NCI-H128 (cell line): Measurements from ENCODE around the gene ADCK1.
"Not testable (repeated sequence)": the region's sequence is repeated elsewhere in the genome, so short reads cannot be mapped to it uniquely, and the experiment has no call there.

Experiments
- DNase-seq: peaks from one replicate; lab custom pipeline; 2025; ENCODE audit not compliant: unreplicated experiment; lab: John Stamatoyannopoulos, UW

The ADCK1 gene

DNA sequence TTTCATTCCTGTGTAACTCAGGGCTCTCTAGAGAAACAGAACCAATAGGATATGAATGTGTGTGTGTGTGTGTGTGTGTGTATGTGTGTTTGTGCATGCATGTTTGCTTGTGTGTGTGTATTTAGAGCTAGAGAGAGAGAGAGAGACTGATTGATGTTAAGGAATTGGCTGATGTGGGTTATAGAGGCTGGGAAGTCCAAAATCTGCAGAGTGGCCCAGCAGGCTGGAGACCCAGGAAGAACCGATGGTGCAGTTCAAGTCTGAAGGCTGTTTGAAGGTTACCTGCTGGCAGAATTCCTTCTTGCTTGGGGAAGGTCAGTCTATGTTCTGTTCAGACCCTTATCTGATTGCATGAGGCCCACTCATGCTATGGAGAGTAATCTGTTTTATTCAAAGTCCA lies 64.7 kb downstream of the ADCK1 start:
- no peak for DNase-seq

DNA sequence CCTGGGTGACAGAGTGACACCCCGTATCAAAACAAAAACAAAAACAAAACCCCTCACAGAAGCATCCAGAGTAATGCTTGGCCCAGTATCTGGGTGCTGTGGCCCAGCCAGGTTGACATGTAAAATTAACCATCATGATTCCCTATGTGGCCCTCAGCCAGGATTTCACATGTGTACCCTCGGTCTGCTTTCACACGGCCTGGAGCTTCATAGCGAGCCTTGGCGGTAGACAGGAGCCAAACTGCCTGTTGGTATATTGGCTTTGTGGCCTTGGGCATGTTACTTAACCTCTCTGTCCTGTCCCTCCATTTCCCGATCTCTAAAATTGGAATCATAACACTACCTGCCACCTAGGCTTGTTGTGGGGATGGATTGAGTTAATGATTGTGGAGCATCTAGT lies 65.5 kb downstream of the ADCK1 start:
- no peak for DNase-seq

DNA sequence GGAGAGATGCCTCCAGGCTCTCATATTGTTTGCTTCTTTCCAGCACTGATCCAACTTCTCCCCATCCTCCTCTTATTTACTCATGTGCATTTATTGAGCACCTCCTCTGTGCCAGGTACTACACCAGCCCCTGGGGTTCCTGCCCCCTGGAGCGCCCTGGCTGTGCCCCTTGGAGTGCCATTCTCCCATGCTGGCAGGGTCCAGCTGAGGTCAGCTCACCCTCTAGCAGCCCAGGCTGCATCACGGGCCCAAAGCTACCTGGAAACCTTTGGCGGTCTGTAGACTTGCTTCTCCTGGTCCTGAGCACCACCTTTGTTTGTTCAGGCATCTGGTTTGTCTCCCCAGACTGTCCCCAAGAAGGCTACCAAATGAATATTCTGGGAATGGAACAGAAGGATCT lies 67.0 kb downstream of the ADCK1 start:
- no peak for DNase-seq

DNA sequence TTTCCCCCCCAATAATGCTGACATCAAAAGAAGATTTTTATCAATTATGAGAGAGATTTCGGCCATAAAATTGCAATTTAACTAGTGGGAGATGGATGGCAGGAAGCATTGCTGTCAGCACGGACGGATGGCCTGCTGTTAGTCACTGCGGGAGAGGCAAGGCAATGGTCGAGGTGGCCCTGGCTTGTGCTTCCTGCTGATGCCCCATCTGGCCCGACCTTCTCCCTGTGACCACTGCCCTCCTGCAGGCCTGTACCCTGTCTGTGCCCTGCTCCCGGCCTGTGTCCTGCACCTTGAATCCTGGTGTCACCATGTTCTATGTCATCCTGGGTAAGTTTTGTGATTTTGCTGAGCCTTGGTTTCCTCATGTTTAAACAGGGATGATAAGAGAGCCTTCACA lies 67.6 kb downstream of the ADCK1 start:
- no peak for DNase-seq

DNA sequence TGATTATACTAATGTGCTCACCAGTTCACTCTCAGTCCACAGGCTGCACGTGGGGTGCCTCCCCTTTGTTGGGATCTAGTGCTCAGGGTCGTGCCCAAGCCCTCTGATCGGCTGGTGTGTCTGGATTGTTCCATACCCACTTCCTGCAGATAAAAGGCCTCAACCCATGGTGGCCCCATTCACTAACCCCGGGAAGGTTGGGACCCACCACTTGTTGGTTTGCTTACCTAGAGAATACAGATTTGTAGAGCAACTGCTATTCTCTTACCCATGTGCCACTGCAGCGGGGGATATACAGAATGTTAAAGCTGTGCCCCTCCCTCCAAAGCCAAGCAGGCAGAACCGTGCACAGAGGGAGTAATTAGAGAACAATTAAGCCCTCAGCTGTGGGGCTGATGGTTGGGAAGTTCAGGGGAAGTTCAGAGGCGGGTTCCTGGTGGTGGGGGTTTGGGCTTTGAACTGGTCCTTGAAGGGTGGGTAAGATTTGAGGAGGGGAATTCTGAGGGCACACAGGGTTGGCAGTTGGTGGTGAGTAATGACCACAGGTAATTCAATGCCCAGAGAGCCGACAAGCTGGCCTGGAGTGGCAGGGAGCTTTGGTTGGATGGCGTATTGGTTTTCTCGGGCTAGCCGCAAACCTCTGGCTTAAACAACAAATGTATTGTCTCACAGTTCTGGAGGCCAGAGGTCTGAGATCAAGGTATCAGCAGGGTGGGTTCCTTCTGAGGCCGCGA lies 68.8 kb downstream of the ADCK1 start:
- DNase-seq = no peak

DNA sequence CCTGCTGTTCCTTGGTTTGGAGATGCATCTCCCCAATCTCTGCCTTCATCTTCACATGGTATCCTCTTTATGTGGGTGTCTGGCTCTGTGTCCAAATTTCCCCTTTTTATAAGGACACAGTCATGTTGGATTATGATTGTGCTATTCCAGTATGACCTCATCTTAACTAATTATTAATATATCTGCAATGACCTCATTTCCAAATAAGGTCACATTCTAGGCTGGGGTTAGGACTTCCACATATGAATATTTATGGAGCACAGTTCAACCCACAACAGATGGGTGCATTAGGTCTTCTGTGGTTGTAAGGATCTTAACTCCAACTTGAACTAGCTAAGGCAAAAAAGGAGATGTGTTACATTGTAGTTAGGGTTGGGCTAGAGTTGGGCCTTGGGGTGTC lies 69.4 kb downstream of the ADCK1 start:
- no peak for DNase-seq

DNA sequence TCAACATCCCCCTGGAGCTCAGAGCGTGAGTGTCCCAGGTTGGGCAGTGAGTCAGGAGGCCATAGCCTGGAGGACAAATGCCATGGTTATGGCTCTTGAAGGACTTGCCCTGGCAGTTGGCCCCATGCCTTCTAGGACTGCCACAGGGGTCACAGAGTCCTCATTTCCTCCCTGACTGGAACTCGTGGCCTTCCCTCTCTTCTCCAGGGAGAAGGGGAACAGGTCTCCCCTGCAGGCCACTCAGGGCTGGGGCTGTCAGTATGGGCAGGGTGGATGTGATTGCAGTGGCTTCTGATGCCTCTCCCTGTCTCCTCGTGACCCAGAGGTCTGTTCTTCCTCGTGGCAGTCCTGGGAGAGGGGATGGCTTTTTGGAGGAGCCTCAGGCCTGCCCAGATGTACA lies 70.7 kb downstream of the ADCK1 start:
- no peak for DNase-seq

DNA sequence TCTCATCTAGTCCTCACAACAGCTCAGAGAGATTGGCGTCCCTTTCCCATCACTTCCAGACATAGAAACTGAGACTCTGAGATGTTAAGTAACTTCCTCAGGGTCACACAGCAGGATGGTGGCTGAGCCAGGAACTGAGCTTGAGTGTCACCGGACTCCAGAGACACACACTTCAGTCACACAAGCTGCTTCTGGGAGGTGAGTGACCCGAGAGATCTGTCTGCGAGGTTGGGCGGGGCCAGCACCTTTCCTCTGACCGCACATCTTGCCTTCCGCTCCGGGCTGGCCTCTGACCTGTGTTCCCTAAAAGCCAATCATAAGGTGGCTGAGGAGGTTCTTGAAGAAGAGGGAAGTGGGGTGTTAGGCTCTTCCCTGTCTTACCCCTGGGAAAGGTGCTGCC lies 72.2 kb downstream of the ADCK1 start:
- no peak for DNase-seq

DNA sequence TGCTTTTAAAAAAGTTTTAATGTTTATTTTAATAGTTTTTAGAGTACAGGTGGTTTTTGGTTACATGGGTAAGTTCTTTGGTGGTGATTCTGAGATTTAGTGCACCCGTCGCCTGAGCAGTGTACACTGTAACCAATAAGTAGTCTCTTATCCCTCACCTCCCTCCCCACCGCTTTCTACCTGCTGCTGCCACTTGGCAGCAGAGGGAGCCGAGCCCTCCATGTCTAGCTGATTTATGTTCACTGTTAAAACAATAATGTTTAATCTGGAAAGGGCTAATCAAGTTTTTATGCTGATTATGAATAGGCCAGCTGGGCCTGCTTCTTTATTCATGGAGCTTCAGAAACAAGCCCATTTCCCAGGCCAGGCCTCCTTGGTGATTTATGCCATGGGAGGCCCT lies 73.1 kb downstream of the ADCK1 start:
- DNase-seq = no peak

DNA sequence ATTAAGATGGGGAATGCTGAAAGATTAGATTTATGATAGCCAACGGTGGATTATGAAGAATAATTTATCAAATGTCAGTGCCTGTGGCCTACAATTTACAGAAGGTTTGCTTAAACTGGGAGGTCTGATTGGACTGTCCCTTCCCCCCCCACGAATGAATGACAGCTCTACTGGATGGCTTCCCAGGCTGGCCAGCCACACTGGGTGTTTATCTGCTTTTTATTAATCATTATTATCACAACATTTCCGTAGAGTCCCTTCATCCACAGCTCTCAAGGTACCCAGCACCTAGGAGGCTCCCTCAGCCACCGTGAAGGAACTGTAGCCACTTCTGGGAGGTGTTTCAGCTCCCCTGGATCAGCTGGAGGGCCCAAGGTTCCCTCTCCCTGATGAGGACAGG lies 78.9 kb downstream of the ADCK1 start:
- DNase-seq = no peak

DNA sequence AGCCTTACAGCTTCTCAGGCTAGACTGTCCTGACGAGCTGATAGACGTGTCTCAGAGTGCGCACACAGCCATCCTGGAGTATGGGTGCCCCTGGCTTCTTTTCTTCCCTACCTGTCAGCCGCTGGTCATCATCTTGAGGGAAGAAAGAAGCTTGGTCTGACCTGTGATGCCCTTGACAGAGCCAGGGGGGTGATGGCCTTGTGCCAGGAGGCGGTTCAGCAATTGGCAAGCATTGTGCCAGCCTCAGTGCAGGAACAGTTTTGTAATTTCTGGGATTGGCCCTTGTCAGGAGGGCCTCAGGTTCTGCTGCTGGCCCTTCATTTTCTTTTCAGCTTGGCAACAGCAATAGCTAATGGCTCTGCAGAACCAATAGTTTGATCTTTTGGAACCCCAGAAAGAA lies 80.1 kb downstream of the ADCK1 start:
- no peak for DNase-seq

DNA sequence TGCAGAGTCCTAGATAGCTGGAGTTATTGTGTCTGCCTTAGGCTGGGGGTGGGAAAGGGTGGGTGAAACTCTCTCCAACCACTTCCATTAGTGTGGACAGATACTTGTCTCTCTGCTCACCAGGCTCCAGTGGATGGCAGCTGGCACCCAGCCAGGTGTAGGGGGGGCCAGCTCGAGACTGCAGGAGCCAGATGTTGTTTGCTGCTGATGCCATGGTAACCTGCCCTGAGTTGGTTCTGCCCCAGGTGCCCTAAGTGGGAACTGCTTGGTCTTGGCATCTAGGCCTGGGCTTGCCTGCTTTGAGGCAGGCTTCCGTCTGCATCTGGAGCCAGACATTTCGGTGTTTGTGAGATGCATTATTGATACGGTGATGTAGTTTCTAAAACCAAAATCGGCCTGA lies 82.2 kb downstream of the ADCK1 start:
- DNase-seq = peak; percentile 82

DNA sequence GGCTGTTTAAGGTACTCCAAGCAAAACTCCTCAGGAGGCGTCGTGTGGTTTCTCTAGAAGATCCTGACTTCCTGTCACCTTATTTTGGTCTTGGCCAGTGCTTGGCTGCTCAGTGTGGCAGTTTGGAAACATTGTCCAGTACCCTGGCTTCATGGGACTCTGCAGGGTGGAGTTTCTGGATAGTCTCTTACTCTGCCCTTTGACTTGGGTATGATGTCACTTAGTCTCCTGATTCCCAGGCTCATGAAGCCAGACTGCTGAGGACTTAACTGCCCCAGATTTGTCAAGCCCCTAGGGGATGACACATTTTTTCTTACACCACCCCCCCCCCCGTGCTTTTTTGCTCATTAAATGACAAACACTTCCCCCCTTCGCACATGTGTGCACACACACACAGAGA lies 82.7 kb downstream of the ADCK1 start:
- DNase-seq = no peak

DNA sequence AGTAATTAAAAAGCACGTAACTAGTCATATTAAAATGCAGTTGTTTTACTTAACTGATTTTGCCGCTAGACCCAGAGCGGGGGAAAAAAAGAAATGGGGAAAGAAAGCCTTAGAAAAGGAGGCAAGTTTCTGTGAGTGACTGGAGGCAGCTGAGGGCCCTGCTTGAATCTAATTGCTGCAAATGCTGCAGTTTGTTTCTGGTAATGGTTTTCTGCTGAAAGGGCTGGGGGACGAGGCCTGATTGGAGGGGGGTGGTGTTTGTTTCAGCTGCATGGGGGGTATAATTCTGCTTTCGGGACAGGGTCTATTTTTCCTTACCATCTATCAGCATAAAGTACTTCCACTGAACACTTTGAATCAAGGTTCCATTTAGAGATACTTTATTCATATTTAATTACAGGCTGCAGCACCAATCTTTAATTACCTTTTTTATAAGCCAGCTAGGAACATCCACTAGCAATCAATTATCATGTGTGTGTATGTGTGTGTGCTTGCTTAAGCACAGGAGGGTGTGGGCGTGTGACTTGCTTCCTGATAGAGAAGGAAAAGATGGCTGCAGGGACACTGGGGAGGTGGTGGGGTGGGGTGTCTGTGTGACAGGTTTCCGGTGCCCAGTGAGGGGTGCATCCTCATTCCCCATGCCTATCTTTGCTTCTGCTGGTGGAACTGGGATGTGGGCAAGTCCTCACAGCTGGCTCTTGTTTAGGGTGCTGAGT lies 83.4 kb downstream of the ADCK1 start:
- no peak for DNase-seq

DNA sequence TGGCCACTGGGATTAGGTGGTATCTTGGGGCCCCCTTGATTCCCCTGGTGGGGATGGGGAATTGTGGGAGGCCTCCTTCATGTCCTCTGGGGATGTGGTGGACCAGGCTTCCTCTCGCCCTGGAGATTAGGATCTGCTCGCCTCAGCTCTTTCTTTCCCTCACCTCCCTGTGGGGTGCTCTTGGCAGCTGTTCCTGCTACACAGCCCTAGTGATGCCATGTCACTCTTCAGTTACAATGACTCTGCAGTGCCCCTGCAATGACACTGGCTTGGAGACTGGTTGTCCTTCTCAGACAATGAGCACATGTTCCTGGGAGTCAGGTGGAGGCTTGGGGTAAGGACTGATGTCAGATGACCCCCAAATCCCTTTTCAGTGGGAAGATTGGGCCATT lies 83.9 kb downstream of the ADCK1 start:
- no peak for DNase-seq

DNA sequence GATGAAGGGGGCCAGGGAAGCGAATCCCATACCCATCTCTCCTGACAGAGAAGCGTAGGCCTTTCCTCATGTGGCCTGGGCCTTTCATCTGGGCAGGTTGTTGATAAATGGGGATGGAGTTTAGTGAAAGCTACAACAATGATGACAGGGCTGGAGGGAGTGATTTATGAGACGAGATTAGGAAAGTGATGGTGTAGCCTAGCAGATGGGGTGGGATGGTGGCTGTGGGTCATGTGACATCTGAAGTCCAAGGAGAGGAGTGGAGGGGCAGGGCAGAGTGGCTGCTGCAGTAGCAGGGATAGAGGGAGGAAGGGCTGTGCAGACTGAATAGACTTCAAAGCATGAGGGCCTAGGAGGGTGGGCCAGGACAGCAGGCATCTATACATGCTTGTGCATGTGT lies 85.5 kb downstream of the ADCK1 start:
- no peak for DNase-seq

DNA sequence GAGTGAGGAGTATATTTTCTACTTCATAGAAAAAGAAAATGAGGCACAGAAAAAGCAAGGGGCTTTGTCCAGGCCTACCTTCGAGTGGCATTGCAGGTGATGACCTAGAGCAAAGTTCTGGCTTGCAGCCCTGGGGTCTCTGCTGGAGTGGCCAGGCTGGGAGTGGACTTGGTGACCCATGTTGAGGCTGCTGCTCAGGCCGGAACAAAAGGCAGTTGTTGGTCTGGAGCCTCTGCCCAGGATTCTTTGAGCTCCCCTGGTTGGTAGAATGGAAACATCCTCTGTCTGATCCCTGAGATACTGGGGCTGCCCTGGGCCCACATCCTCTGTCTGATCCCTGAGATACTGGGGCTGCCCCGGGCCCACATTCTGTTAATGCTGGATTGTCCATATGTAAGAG lies 86.1 kb downstream of the ADCK1 start:
- DNase-seq = no peak

DNA sequence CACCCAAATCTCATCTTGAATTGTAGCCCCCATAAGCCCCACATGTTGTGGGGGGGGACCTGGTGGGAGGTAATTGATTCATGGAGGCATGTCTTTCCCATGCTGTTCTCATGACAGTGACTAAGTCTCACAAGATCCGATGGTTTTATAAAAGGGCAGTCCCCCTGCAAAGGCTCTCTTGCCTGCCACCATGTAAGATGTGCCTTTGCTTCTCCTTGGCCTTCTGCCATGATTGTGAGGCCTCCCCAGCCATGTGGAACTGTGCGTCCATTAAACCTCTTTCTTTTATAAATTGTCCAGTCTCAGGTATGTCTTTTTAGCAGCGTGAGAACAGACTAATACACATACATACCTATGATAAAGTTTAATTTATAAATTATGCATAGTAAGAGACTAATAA lies 89.0 kb downstream of the ADCK1 start:
- DNase-seq = not testable (repeated sequence)

DNA sequence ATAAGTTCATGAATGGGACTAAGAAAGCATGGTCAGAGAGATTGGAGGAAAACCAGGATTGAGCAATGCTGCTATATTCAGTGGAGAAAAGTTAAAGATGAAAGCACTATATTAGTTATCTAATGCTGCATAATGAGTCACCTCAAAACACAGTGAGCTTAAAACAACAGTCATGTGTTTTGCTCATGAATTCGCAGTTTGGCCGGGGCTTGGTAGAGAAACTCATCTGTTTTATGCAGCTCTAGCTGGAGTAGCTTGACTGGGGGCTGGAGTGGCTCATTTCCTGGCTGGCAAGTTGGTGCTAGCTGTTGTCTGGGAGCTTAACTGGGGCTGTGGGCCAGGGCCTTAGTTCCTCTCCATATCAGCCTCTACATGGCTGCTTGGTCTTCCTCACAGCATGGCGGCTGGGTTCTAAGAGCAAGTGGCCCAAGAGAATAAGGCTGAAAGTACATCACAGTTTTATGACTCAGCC lies 90.1 kb downstream of the ADCK1 start:
- no peak for DNase-seq

DNA sequence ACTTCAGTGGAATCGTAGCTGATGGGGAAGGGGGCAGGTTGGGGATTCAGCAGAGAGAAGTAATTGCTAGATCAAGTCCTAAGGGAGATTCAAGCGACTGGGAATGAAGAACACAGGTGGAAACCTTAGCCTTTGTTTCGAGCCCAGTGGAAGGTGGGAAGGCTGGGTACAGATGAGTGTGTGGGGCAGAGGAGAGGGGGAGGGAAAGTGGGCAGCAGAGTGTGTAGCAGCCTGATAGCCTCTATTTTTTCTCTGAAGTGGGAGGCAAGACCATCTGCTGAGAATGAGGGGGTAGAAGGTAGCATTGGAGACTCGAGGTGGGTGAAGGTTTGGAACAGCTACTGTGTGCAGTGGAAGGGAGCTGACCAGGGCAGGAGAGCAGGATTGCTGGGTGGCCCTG lies 91.0 kb downstream of the ADCK1 start:
- no peak for DNase-seq

DNA sequence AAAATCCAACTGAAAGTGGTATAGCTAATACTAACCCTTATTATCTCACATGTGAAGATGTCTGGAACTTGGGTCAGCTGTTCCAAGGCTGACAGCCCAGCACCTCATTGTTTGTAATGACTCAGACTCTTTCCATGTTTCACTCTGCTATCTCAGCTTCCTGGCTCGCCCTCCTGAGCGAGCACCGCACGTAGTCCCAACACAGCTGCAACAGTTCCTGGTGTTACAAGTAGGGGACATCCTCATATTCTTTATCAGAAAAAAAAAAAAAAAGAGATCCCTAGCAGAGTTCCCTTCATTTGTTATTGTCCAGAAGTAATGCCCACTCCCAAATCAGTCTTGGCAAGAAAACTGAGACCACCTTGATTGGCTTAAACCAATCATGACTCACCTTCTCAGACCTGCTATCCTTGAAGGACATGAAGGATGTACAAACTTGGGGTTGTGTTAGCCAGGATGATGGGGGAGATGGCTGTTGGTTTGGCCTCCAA lies 92.5 kb downstream of the ADCK1 start:
- no peak for DNase-seq

DNA sequence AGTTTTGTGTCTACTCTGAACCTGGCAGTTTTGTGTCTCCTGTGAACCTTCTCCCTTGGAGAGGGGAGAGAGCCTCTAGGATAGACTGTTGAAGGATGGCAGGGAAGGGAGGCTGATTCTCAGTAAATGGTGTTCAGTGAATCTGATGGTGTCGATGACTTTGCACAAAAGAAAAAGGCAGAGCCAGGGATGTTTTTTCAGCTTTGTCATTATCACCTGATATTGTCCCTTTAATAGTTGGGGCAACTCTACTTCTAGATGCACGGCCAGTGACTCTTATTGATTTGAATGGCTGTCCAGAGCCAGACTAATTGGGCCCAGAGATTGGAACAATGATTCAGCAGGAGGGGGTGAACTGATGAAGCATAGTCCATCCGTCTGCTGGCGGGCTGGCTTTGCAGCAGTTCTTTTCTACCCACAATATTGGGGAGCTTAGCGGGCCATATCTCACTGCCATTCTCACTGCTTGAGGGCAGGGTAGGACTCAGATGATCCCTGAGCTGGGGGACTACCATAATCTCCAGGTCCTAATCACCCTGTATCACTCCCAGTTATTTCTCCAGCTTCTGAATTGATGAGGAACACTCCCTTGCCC lies 93.1 kb downstream of the ADCK1 start:
- DNase-seq = no peak
